ENCODE data around the gene PLD5.

PLD5 gene

GRCh38 chr1:242416657-242417056, 107.8 kb downstream of the PLD5 start:
- TF ChIP-seq CTCF (conservative IDR thresholded peaks at IDR 0.05; ENCODE audit: control insufficient read depth, insufficient read depth, low read depth, low read length), result no peak
- H3K4me3 ChIP-seq (ENCODE audit: control insufficient read depth, low read depth, low read length), result no peak overlapping the region
- no peak for DNase-seq (ENCODE audit: low read depth)

GRCh38 chr1:242412921-242413320, 111.6 kb downstream of the PLD5 start:
- no peak overlapping the region for H3K4me3 ChIP-seq (ENCODE audit: control insufficient read depth, low read depth, low read length)
- no peak for DNase-seq (ENCODE audit: low read depth)
- TF ChIP-seq CTCF (conservative IDR thresholded peaks at IDR 0.05; ENCODE audit: control insufficient read depth, insufficient read depth, low read depth, low read length), result no peak

- H3K4me3 ChIP-seq (ENCODE audit: control insufficient read depth, low read depth, low read length), result no peak overlapping the region
- TF ChIP-seq CTCF (conservative IDR thresholded peaks at IDR 0.05; ENCODE audit: control insufficient read depth, insufficient read depth, low read depth, low read length), result no peak
- no peak for DNase-seq (ENCODE audit: low read depth)
These were observed 112.6 kb downstream of the PLD5 start for GRCh38 chr1:242411901-242412300.

GRCh38 chr1:242405947-242406346, 118.5 kb downstream of the PLD5 start:
- no peak overlapping the region for H3K4me3 ChIP-seq (ENCODE audit: control insufficient read depth, low read depth, low read length)
- no peak for DNase-seq (ENCODE audit: low read depth)
- TF ChIP-seq CTCF (conservative IDR thresholded peaks at IDR 0.05; ENCODE audit: control insufficient read depth, insufficient read depth, low read depth, low read length), result no peak

- TF ChIP-seq CTCF (conservative IDR thresholded peaks at IDR 0.05; ENCODE audit: control insufficient read depth, insufficient read depth, low read depth, low read length), result no peak
- H3K4me3 ChIP-seq (ENCODE audit: control insufficient read depth, low read depth, low read length), result no peak overlapping the region
- DNase-seq (ENCODE audit: low read depth), result no peak
These were observed 120.2 kb downstream of the PLD5 start for GRCh38 chr1:242404296-242404695.

GRCh38 chr1:242402956-242403355, 121.5 kb downstream of the PLD5 start:
- H3K4me3 ChIP-seq (ENCODE audit: control insufficient read depth, low read depth, low read length), result no peak overlapping the region
- DNase-seq (ENCODE audit: low read depth), result peak; percentile 1
- no peak for TF ChIP-seq CTCF (conservative IDR thresholded peaks at IDR 0.05; ENCODE audit: control insufficient read depth, insufficient read depth, low read depth, low read length)

GRCh38 chr1:242401937-242402336, 122.6 kb downstream of the PLD5 start:
- no peak for TF ChIP-seq CTCF (conservative IDR thresholded peaks at IDR 0.05; ENCODE audit: control insufficient read depth, insufficient read depth, low read depth, low read length)
- H3K4me3 ChIP-seq (ENCODE audit: control insufficient read depth, low read depth, low read length), result no peak overlapping the region

More at GRCh38 chr1:242401937-242402336, 122.6 kb downstream of the PLD5 start:
- DNase-seq (ENCODE audit: low read depth), result no peak

Measured in fibroblast of mammary gland (primary cell).